ENCODE measurements around the gene DNAJB13. TPM values are rescaled to one million over a fixed set of nuclear protein-coding genes. Genes with fewer than 3 reads are reported as not detected.

The DNAJB13 gene
- total RNA-seq, 1 donor from 2014 or later, result not detected

- Histone ChIP-seq H3K27me3 (no peaks in the 10 kb centered on the region), H3K4me1 (no peaks in the 10 kb centered on the region), H3K4me3 (no peak overlapping the region), H3K9me3 (no peaks in the 10 kb centered on the region), H3K27ac (no peak overlapping the region), H3K36me3 (no peaks in the 10 kb centered on the region)
- DNase-seq (no peak), ATAC-seq (no peak)
- intact Hi-C loops (cut with DNase I), result no loop called here
- no peak for TF ChIP-seq CTCF (IDR thresholded peaks at IDR 0.05)
Observed at GRCh38 chr11:74006743-74007304, 56.0 kb downstream of the DNAJB13 start.

GRCh38 chr11:74007691-74008372 is 57.0 kb downstream of the DNAJB13 start:
- H3K27me3 ChIP-seq, result no peaks in the 10 kb centered on the region
- no peak for TF ChIP-seq CTCF (IDR thresholded peaks at IDR 0.05)
- H3K4me1 ChIP-seq, result no peaks in the 10 kb centered on the region
- no peak for ATAC-seq
- intact Hi-C loops (cut with DNase I), result no loop called here
- no peaks in the 10 kb centered on the region for H3K36me3 ChIP-seq
- no peak overlapping the region for H3K4me3 ChIP-seq
- no peak overlapping the region for H3K27ac ChIP-seq
- no peak for DNase-seq
- no peaks in the 10 kb centered on the region for H3K9me3 ChIP-seq

GRCh38 chr11:74008373-74009229 is 57.8 kb downstream of the DNAJB13 start, which contains the start of gene UCP3:
Gene UCP3, minus strand, starts transcription at chr11:74009085. Its CDS starts 2,043 bp downstream, at chr11:74007042.
- DNase-seq (no peak), ATAC-seq (no peak)
- H3K27ac ChIP-seq, result no peak within 1 kb of the TSS
- H3K9me3 ChIP-seq, result no peaks in the 10 kb centered on the region
- TF ChIP-seq CTCF (IDR thresholded peaks at IDR 0.05), result no peak
- no peaks in the 10 kb centered on the region for H3K27me3 ChIP-seq
- no peaks in the 10 kb centered on the region for H3K4me1 ChIP-seq
- no peaks in the 10 kb centered on the region for H3K36me3 ChIP-seq
- intact Hi-C loops (cut with DNase I), result no loop called here
- H3K4me3 ChIP-seq, result no peak within 1 kb of the TSS

- no peaks in the 10 kb centered on the region for H3K9me3 ChIP-seq
- no peak for TF ChIP-seq CTCF (IDR thresholded peaks at IDR 0.05)
- intact Hi-C loops (cut with DNase I), result no loop called here
Observed at GRCh38 chr11:74009230-74009547, 58.4 kb downstream of the DNAJB13 start.

GRCh38 chr11:74009675-74010305 is 59.0 kb downstream of the DNAJB13 start:
- intact Hi-C loops (cut with DNase I), result no loop called here
- no peak for DNase-seq

More at GRCh38 chr11:74009230-74009547, 58.4 kb downstream of the DNAJB13 start:
- Histone ChIP-seq H3K36me3 (no peaks in the 10 kb centered on the region), H3K4me3 (no peak overlapping the region), H3K27ac (no peak overlapping the region), H3K27me3 (no peaks in the 10 kb centered on the region), H3K4me1 (no peaks in the 10 kb centered on the region)
- ATAC-seq (no peak), DNase-seq (no peak)

More at GRCh38 chr11:74009675-74010305, 59.0 kb downstream of the DNAJB13 start:
- no peak for ATAC-seq
- Histone ChIP-seq H3K36me3 (no peaks in the 10 kb centered on the region), H3K9me3 (no peaks in the 10 kb centered on the region), H3K27me3 (no peaks in the 10 kb centered on the region), H3K27ac (no peak overlapping the region), H3K4me1 (no peaks in the 10 kb centered on the region), H3K4me3 (no peak overlapping the region)
- no peak for TF ChIP-seq CTCF (IDR thresholded peaks at IDR 0.05)

Measured in upper lobe of right lung (tissue), 1 donor.